Activated CD8-positive, alpha-beta memory T cell treated with anti-CD3 and anti-CD28 coated beads, Interleukin-2, amount 50 U/mL, for 24 hours (primary cell): Measurements from ENCODE around the gene CYP4B1.
"Not testable (repeated sequence)": the region's sequence is repeated elsewhere in the genome, so short reads cannot be mapped to it uniquely, and the experiment has no call there.

ENCODE experiments used
- DNase-seq: peaks from one replicate; pipeline ENCODE4 v3.0.0-alpha.2; 2020; ENCODE audit errors: extremely low read depth

The CYP4B1 gene

GRCh38 chr1:46813858-46814396, 15.1 kb downstream of the CYP4B1 start:
- no peak for DNase-seq

DNA sequence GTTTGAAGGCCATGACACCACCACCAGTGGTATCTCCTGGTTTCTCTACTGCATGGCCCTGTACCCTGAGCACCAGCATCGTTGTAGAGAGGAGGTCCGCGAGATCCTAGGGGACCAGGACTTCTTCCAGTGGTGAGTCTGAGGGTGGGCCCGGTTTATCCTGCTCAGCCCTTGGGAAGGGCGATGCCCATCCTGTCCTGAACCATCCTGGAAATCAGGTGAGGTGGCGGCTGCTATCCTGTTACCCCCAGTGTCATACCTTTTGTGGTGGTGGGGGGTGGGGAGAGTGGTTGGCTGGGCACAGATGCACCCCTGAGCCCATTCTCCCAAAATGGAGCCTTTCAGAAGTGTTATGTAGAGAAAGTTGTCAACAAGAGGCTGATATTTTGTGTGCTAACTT, 16.3 kb downstream of the CYP4B1 start:
- no peak for DNase-seq

GRCh38 chr1:46816930-46817329, 18.1 kb downstream of the CYP4B1 start:
- no peak for DNase-seq

DNA sequence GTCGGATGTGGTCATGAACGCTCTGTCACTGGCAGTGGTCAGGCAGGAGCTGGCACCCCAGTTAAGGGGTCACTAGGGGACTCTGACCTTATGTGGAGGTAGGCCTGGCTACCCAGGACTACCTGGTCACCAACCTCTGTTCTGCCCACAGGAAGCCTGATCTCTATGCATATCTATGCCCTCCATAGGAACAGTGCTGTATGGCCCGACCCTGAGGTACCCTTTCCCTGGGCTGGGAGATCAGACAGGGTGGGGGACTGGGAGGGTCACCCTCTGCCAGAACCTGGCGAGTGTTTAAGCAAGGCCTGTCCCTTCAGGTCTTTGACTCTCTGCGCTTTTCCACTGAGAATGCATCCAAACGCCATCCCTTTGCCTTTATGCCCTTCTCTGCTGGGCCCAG, 19.0 kb downstream of the CYP4B1 start:
- no peak for DNase-seq

DNA sequence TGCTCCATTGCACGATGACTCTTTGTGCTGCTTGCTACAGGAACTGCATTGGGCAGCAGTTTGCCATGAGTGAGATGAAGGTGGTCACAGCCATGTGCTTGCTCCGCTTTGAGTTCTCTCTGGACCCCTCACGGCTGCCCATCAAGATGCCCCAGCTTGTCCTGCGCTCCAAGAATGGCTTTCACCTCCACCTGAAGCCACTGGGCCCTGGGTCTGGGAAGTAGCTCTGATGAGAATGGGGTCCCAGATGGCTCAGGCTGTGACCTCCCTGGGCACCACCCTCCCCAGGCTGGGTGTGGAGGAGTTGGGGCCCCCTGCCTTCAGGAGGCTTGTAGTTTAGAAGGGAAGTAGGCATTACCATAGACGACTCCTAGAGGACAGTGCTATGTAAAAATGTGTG, 19.7 kb downstream of the CYP4B1 start:
- DNase-seq, result no peak

DNA sequence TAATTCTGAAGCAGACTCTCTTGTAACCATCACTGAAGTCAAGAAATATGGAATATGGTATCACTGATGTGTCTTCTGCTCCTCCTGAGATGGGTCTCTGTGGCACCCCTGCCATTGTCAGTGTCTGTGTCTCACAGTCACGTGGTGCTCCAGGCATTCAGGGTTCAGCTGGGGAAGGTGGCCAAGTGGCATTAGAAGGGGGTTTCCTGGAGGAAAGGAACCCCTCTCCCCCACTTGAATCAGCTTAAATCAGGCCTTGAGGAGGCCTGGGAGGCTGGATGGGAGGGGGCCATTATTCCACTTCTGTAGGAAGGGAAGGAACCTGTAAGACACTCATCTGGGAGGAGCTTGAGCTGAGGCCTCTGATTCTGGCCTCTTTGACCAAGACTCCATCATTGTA, 20.5 kb downstream of the CYP4B1 start:
- no peak for DNase-seq

- no peak for DNase-seq
Observed at GRCh38 chr1:46820076-46820475, 21.2 kb downstream of the CYP4B1 start.

GRCh38 chr1:46820560-46821060, 21.8 kb downstream of the CYP4B1 start:
- no peak for DNase-seq

DNA sequence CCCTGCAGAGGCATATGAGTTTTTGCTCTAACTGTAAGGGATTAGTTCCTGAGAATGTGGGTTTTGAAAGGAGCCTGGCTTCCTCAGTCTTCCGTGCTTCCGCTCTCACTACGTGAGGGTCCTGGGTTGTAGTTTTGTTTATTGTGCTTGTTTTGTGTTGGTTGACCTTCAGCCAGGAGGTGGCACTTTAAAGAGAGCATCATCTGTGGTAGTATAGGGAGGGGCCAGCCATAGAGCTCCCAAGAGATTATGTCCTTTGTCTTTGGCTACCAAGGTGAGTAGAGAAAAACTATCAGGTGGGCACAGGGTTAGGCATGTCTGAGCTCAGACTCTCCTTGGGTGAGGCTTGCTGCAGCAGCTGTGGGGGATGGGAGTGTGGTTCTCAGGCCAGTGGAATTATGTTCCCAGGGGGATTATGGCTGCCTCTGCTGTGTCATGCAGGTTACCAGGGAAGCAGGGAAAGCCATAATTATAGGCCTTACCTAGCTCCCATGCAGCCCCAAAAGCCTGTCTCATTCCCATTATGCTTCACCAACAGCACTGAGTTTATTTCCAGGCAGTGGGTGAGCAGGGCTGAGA, 23.5 kb downstream of the CYP4B1 start:
- no peak for DNase-seq

GRCh38 chr1:46823151-46823550, 24.3 kb downstream of the CYP4B1 start:
- DNase-seq, result no peak

- DNase-seq, result not testable (repeated sequence)
Observed at GRCh38 chr1:46826892-46827291, 28.0 kb downstream of the CYP4B1 start.

- DNase-seq, result no peak
Observed at GRCh38 chr1:46830665-46831322, 31.9 kb downstream of the CYP4B1 start.

DNA sequence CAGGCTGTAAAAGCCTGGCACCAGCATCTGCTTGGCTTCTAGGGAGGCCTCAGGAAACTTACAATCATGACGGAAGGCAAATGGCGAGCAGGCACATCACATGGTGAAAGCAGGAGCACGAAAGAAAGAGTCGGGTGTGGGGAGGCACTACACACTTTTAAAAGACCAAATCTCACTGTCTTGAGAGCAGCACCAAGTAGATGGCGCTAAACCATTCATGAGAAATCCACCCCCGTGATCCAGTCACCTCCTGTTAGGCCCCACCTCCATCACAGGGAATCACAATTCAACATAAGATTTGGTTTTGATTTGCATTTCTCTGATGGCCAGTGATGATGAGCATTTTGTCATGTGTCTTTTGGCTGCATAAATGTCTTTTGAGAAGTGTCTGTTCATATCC, 36.6 kb downstream of the CYP4B1 start:
- not testable (repeated sequence) for DNase-seq

DNA sequence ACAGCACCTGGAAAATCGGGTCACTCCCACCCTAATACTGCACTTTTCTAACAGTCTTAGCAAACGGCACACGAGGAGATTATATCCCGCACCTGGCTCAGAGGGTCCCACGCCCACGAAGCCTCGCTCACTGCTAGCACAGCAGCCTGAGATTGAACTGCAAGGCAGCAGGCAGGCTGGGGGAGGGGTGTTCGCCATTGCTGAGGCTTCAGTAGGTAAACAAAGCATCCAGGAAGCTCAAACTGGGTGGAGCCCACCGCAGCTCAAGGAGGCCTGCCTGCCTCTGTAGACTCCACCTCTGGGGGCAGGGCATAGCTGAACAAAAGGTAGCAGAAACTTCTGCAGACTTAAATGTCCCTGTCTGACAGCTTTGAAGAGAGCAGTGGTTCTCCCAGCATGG, 47.5 kb downstream of the CYP4B1 start:
- DNase-seq, result not testable (repeated sequence)

DNA sequence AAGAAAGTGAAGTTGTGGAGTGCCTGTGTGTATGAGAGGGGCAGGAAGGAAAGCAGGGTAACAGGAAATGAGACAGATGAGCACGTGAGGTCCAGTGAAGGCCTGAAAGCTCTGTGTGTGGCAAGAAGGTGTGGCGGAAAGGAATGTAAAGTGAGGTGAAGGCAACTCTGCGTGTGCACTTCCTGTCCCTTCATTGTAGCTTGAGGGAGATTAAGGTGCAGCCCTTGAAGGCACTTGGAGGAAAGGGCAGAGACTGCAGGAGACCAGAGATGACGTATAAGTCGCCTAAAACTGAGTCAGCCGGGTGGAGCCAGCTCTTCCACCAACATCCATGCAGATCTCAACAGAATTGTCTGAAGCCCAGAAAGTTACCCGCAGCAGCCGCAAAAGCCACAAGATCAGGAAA, 58.8 kb downstream of the CYP4B1 start:
- DNase-seq, result not testable (repeated sequence)

GRCh38 chr1:46862348-46862747, 63.5 kb downstream of the CYP4B1 start:
- DNase-seq, result no peak
